HepG2 (cell line): Measurements from ENCODE around the gene CRTC2. TPM values are rescaled to one million over a fixed set of nuclear protein-coding genes. Genes with fewer than 3 reads are reported as not detected.
A peak's percentile ranks its signal among the peaks of the same experiment; 100 is the strongest.

Experiments
- ARHGAP35 ChIP-seq: sonication (generic); formaldehyde crosslinking; IDR thresholded peaks from 2 replicates; pipeline ENCODE4 v1.9.0; 2022; ENCODE audit warnings: mild to moderate bottlenecking, inconsistent platforms, moderate library complexity, missing genetic modification reagents, borderline replicate concordance
- CREB3 ChIP-seq: sonication (generic); formaldehyde crosslinking; IDR thresholded peaks from 2 replicates; pipeline ENCODE4 v1.5.0; 2020; ENCODE audit warnings: missing genetic modification reagents
- ERF ChIP-seq: IDR thresholded peaks from 2 replicates; pipeline ENCODE4 v1.6.1; 2018; ENCODE audit warnings: missing biosample characterization, missing genetic modification reagents
- KDM5B ChIP-seq: sonication (generic); formaldehyde crosslinking; IDR thresholded peaks from 2 replicates; pipeline ENCODE4 v1.4.0; 2020; ENCODE audit warnings: missing genetic modification reagents, mild to moderate bottlenecking, borderline replicate concordance
- MAFG ChIP-seq: sonication (generic); formaldehyde crosslinking; IDR thresholded peaks from 2 replicates; pipeline ENCODE4 v1.5.1; 2020; ENCODE audit warnings: mild to moderate bottlenecking, missing genetic modification reagents
- SIN3B ChIP-seq: fragments of 150-350 bp; IDR thresholded peaks from 2 replicates; pipeline ENCODE4 v1.6.1; 2014; ENCODE audit warnings: low read length
- SRSF4 ChIP-seq: fragments of 200-400 bp; formaldehyde crosslinking; IDR thresholded peaks from one replicate; pipeline ENCODE4 v1.6.1; 2018; ENCODE audit warnings: mild to moderate bottlenecking, low read depth, low read length, moderate library complexity; ENCODE audit not compliant: poor library complexity, severe bottlenecking
- TOPORS ChIP-seq: sonication (generic); formaldehyde crosslinking; IDR thresholded peaks from 2 replicates; pipeline ENCODE4 v1.8.0; 2023; ENCODE audit warnings: mild to moderate bottlenecking, missing genetic modification reagents
- ZMYM3 ChIP-seq: sonication (generic); formaldehyde crosslinking; IDR thresholded peaks from 2 replicates; pipeline ENCODE4 v1.5.1; 2020; ENCODE audit warnings: mild to moderate bottlenecking, missing genetic modification reagents
- ZNF12 ChIP-seq: sonication (generic); formaldehyde crosslinking; IDR thresholded peaks from 2 replicates; pipeline ENCODE4 v1.5.0; 2020; ENCODE audit warnings: missing genetic modification reagents
- ZNF432 ChIP-seq: sonication (generic); formaldehyde crosslinking; IDR thresholded peaks from 2 replicates; pipeline ENCODE4 v1.5.0; 2020; ENCODE audit warnings: missing genetic modification reagents, mild to moderate bottlenecking, borderline replicate concordance
- polyA plus RNA-seq, 8 experiments: library from polyadenylated mRNA; depleted of rRNA in 3 of 8; stranded (reverse) in 7 of 8; unstranded in 1 of 8; fragments of >200 nt; fragmentation: Illumina TruSeq in 4 of 8; extraction: Trizol in 4 of 8; gene quantifications; 2 replicates each; pipeline versions ENCODE4 v1.2.1 to v1.2.3, GENCODE V29; 2011 to 2016; ENCODE audit warnings: low read depth in 4 of 8, missing spikeins in 1 of 8, mixed read lengths in 1 of 8; ENCODE audit not compliant: insufficient read depth in 1 of 8
- total RNA-seq, 5 experiments: library from RNA; depleted of rRNA; stranded (reverse); fragments of >200 nt; fragmentation: Illumina TruSeq; extraction: Trizol; gene quantifications; 2 replicates each; pipeline ENCODE4 v1.2.3, GENCODE V29; 2016; ENCODE audit warnings: low read depth in 1 of 5
- TF ChIP-seq, protein P1 (sequence below): sonication (generic); formaldehyde crosslinking; IDR thresholded peaks from 2 replicates; pipeline ENCODE4 v1.4.0; 2020; ENCODE audit warnings: missing genetic modification reagents
- TF ChIP-seq, protein P2 (sequence below): sonication (generic); formaldehyde crosslinking; IDR thresholded peaks from 2 replicates; pipeline ENCODE4 v1.4.0; 2020; ENCODE audit warnings: missing genetic modification reagents
- TF ChIP-seq, protein P3 (sequence below): sonication (generic); formaldehyde crosslinking; IDR thresholded peaks from 2 replicates; pipeline ENCODE4 v1.4.0; 2020; ENCODE audit warnings: missing genetic modification reagents, mild to moderate bottlenecking, borderline replicate concordance

CRTC2 gene
- total and polyA plus RNA-seq, 2 of the 13 experiments (the other 11 are each of a cell fraction or from before 2014, with no cell fraction given) = 6.1 to 26.7 TPM

DNA sequence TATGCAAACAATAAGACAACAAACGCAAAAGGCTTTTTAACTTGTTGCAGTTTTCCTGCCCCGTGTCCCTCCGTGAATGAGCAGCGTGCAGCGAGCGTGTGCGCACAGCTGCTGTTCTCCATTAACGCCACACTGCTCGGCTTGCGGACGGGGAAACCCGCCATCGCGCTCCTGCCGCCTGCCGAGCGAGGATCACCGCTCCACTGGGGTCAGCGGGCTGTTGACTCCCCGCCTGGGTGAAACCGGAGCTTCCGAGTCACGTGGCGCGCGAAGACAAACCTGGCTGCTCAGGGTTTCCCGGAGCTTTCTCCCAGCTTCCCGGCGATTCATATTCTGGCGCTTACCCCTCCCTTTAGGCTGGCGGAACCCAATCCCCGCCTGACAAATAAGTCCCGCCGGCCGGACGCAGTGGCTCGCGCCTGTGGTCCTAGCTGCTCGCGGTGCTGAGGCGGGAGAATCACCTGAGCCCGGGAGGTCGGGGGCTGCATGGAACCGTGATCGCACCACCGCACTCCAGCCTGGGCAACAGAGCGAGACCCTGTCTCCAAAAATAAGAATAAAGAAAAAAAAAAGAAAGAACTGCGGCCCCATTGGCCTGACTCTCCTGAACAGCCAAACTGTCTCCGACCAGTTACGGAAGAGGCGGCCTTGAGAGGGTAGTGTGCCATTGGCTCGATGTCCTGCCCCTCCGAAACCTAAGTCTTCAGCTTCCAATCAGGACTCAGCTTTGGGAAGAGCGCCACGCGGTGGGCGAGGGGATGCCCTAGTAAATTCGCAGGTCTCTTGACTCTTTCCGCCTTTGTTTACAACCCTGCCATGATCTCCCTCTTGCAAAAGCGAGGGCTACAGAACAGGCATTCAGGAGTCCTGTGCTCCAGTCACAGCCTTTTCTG is 8.9 kb upstream of the CRTC2 start, which contains the start of gene CREB3L4 (continued):
- TF ChIP-seq, protein P1, sequence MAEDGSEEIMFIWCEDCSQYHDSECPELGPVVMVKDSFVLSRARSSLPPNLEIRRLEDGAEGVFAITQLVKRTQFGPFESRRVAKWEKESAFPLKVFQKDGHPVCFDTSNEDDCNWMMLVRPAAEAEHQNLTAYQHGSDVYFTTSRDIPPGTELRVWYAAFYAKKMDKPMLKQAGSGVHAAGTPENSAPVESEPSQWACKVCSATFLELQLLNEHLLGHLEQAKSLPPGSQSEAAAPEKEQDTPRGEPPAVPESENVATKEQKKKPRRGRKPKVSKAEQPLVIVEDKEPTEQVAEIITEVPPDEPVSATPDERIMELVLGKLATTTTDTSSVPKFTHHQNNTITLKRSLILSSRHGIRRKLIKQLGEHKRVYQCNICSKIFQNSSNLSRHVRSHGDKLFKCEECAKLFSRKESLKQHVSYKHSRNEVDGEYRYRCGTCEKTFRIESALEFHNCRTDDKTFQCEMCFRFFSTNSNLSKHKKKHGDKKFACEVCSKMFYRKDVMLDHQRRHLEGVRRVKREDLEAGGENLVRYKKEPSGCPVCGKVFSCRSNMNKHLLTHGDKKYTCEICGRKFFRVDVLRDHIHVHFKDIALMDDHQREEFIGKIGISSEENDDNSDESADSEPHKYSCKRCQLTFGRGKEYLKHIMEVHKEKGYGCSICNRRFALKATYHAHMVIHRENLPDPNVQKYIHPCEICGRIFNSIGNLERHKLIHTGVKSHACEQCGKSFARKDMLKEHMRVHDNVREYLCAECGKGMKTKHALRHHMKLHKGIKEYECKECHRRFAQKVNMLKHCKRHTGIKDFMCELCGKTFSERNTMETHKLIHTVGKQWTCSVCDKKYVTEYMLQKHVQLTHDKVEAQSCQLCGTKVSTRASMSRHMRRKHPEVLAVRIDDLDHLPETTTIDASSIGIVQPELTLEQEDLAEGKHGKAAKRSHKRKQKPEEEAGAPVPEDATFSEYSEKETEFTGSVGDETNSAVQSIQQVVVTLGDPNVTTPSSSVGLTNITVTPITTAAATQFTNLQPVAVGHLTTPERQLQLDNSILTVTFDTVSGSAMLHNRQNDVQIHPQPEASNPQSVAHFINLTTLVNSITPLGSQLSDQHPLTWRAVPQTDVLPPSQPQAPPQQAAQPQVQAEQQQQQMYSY (CRISPR knock-in tag) = no peak
- TF ChIP-seq TOPORS (CRISPR knock-in tag) (peak; percentile 69), SRSF4 (no peak), SIN3B (peak; percentile 33; the same call in 1 of the 2 replicates), CREB3 (CRISPR knock-in tag) (0 out of 2 replicates have a peak, but pooled peaks have one; percentile 84), ERF (peak; percentile 53; the same call in 1 of the 2 replicates), ZNF12 (CRISPR knock-in tag) (no peak), ZMYM3 (peak; percentile 90), ZNF432 (CRISPR knock-in tag) (no peak), ARHGAP35 (CRISPR knock-in tag) (0 out of 2 replicates have a peak, but pooled peaks have one; percentile 66), MAFG (CRISPR knock-in tag) (no peak), KDM5B (CRISPR knock-in tag) (peak; percentile 86; the same call in 1 of the 2 replicates)
- TF ChIP-seq, protein P2, sequence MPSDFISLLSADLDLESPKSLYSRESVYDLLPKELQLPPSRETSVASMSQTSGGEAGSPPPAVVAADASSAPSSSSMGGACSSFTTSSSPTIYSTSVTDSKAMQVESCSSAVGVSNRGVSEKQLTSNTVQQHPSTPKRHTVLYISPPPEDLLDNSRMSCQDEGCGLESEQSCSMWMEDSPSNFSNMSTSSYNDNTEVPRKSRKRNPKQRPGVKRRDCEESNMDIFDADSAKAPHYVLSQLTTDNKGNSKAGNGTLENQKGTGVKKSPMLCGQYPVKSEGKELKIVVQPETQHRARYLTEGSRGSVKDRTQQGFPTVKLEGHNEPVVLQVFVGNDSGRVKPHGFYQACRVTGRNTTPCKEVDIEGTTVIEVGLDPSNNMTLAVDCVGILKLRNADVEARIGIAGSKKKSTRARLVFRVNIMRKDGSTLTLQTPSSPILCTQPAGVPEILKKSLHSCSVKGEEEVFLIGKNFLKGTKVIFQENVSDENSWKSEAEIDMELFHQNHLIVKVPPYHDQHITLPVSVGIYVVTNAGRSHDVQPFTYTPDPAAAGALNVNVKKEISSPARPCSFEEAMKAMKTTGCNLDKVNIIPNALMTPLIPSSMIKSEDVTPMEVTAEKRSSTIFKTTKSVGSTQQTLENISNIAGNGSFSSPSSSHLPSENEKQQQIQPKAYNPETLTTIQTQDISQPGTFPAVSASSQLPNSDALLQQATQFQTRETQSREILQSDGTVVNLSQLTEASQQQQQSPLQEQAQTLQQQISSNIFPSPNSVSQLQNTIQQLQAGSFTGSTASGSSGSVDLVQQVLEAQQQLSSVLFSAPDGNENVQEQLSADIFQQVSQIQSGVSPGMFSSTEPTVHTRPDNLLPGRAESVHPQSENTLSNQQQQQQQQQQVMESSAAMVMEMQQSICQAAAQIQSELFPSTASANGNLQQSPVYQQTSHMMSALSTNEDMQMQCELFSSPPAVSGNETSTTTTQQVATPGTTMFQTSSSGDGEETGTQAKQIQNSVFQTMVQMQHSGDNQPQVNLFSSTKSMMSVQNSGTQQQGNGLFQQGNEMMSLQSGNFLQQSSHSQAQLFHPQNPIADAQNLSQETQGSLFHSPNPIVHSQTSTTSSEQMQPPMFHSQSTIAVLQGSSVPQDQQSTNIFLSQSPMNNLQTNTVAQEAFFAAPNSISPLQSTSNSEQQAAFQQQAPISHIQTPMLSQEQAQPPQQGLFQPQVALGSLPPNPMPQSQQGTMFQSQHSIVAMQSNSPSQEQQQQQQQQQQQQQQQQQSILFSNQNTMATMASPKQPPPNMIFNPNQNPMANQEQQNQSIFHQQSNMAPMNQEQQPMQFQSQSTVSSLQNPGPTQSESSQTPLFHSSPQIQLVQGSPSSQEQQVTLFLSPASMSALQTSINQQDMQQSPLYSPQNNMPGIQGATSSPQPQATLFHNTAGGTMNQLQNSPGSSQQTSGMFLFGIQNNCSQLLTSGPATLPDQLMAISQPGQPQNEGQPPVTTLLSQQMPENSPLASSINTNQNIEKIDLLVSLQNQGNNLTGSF (CRISPR knock-in tag) = 0 out of 2 replicates have a peak, but pooled peaks have one; percentile 29
- TF ChIP-seq, protein P3, sequence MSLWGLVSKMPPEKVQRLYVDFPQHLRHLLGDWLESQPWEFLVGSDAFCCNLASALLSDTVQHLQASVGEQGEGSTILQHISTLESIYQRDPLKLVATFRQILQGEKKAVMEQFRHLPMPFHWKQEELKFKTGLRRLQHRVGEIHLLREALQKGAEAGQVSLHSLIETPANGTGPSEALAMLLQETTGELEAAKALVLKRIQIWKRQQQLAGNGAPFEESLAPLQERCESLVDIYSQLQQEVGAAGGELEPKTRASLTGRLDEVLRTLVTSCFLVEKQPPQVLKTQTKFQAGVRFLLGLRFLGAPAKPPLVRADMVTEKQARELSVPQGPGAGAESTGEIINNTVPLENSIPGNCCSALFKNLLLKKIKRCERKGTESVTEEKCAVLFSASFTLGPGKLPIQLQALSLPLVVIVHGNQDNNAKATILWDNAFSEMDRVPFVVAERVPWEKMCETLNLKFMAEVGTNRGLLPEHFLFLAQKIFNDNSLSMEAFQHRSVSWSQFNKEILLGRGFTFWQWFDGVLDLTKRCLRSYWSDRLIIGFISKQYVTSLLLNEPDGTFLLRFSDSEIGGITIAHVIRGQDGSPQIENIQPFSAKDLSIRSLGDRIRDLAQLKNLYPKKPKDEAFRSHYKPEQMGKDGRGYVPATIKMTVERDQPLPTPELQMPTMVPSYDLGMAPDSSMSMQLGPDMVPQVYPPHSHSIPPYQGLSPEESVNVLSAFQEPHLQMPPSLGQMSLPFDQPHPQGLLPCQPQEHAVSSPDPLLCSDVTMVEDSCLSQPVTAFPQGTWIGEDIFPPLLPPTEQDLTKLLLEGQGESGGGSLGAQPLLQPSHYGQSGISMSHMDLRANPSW (CRISPR knock-in tag) = no peak; the same call in 1 of the 2 replicates
